Kidney (tissue), 14 donors: ENCODE data around the gene HECTD4. TPM values are rescaled to one million over a fixed set of nuclear protein-coding genes. Genes with fewer than 3 reads are reported as not detected.
"Not testable (repeated sequence)": the region's sequence is repeated elsewhere in the genome, so short reads cannot be mapped to it uniquely, and the experiment has no call there.

ENCODE experiments used
- DNase-seq, 5 donors: peaks; one replicate each; pipeline ENCODE4 v3.0.0-alpha.2; 2013 to 2020
- FAIRE-seq: peaks from 2 replicates; lab custom pipeline; 2012; peaks lifted over from hg19 to GRCh38; lab: Jason Lieb, UNC
- H3K27ac ChIP-seq, 2 donors: one replicate each; pipeline ENCODE4 v1.7.0; 2013; ENCODE audit warnings: low read depth in 2 of 2, low read length in 2 of 2, inconsistent platforms in 1 of 2
- H3K27me3 ChIP-seq: one replicate; pipeline ENCODE4 v1.7.1; 2013; ENCODE audit warnings: low read length, inconsistent platforms; ENCODE audit not compliant: control insufficient read depth, insufficient read depth
- H3K36me3 ChIP-seq, 3 donors: one replicate each; pipeline versions ENCODE4 v1.7.0 to v1.7.1; 2013; ENCODE audit warnings: low read length in 3 of 3, control low read depth in 1 of 3, inconsistent platforms in 1 of 3; ENCODE audit not compliant: insufficient read depth in 3 of 3, control insufficient read depth in 2 of 3
- H3K4me1 ChIP-seq, 3 donors: one replicate each; pipeline versions ENCODE4 v1.7.0 to v1.7.1; 2013; ENCODE audit warnings: low read length in 3 of 3, inconsistent platforms in 1 of 3, low read depth in 1 of 3; ENCODE audit not compliant: control insufficient read depth in 2 of 3, insufficient read depth in 2 of 3
- H3K4me3 ChIP-seq, 3 donors: one replicate each; pipeline versions ENCODE4 v1.7.0 to v1.8.1; 2013; ENCODE audit warnings: low read length in 3 of 3, control low read depth in 1 of 3, inconsistent platforms in 1 of 3
- H3K9ac ChIP-seq, 3 donors: one replicate each; pipeline versions ENCODE4 v1.7.0 to v1.7.1; 2013; ENCODE audit warnings: low read length in 3 of 3, control low read depth in 1 of 3, inconsistent platforms in 1 of 3
- H3K9me3 ChIP-seq, 3 donors: one replicate each; pipeline versions ENCODE4 v1.7.0 to v1.7.1; 2013; ENCODE audit warnings: low read length in 3 of 3, control low read depth in 1 of 3, inconsistent platforms in 1 of 3; ENCODE audit not compliant: control insufficient read depth in 2 of 3, insufficient read depth in 1 of 3
- CTCF ChIP-seq: IDR thresholded peaks from 3 replicates; pipeline ENCODE4 v1.5.1; 2012; ENCODE audit warnings: mild to moderate bottlenecking, moderate library complexity, borderline replicate concordance; ENCODE audit not compliant: insufficient read depth; ENCODE audit errors: extremely low read depth
- intact Hi-C: fragments of 100-400 bp; cut with DNase I; formaldehyde crosslinking; loops from one replicate; pipeline ENCODE4 v1.11.1; 2022
- polyA plus RNA-seq: library from polyadenylated mRNA; stranded (reverse); fragments of 350-450 nt; fragmentation: Illumina TruSeq; extraction: RNeasy Lipid Tissue Mini Kit (QIAGEN cat#74804); gene quantifications from one replicate; pipeline ENCODE4 v1.2.3, GENCODE V29; 2014; ENCODE audit warnings: low read depth, low replicate concordance; ENCODE audit not compliant: insufficient read depth
- total RNA-seq: library from RNA; stranded (reverse); fragmentation: NEBNext Ultra II Directional; extraction: Animal tissue kit (Norgen Biotek cat#: 25700); gene quantifications from one replicate; pipeline ENCODE4 v1.2.1, GENCODE V29; 2021
- donor health status: control.
- donor health status: control.
- donor health status: control.
- donor health status: control.
- donor health status: control.
- donor health status: DM: yes; HTN: yes; CAD: no.
- donor health status: Normal renal cell carcinoma (clear cell type).

Gene HECTD4
- total and polyA plus RNA-seq, 2 donors from 2014 or later, result 15.6 to 53.1 TPM

GRCh38 chr12:112226768-112227167 is 155.5 kb downstream of the HECTD4 start:
- Histone ChIP-seq H3K36me3 (peaks cover 3 to 43% (median 38%) of the 10 kb centered on the region in 3 donors), H3K9ac (no peak overlapping the region), H3K27ac (no peak overlapping the region), H3K4me1 (no peaks in the 10 kb centered on the region), H3K4me3 (no peak overlapping the region), H3K27me3 (no peaks in the 10 kb centered on the region), H3K9me3 (no peaks in the 10 kb centered on the region)
- FAIRE-seq, result no peak
- no peak for DNase-seq
- intact Hi-C loops, result no loop called here
- no peak for TF ChIP-seq CTCF

- H3K27me3 ChIP-seq, H3K4me3 ChIP-seq, H3K4me1 ChIP-seq, H3K27ac ChIP-seq, FAIRE-seq, H3K9ac ChIP-seq, H3K9me3 ChIP-seq, DNase-seq, intact Hi-C loops: not testable (repeated sequence)
- H3K36me3 ChIP-seq, result peaks cover 0 to 21% (median 7%) of the 10 kb centered on the region in 3 donors
Observed at GRCh38 chr12:112220628-112221027, 161.6 kb downstream of the HECTD4 start.

GRCh38 chr12:112219195-112219594 is 163.0 kb downstream of the HECTD4 start:
- peaks cover 2 to 22% (median 11%) of the 10 kb centered on the region in 3 donors for H3K36me3 ChIP-seq
- no peak for DNase-seq
- H3K4me1 ChIP-seq, result no peaks in the 10 kb centered on the region
- intact Hi-C loops, result no loop called here
- TF ChIP-seq CTCF, result no peak
- no peaks in the 10 kb centered on the region for H3K9me3 ChIP-seq
- H3K27ac ChIP-seq, result no peak overlapping the region
- no peak for FAIRE-seq
- no peak overlapping the region for H3K4me3 ChIP-seq
- no peak overlapping the region for H3K9ac ChIP-seq
- H3K27me3 ChIP-seq, result no peaks in the 10 kb centered on the region

GRCh38 chr12:112218150-112218549 is 164.1 kb downstream of the HECTD4 start:
- no peaks in the 10 kb centered on the region for H3K4me1 ChIP-seq
- H3K36me3 ChIP-seq, result peaks cover 2 to 25% (median 11%) of the 10 kb centered on the region in 3 donors
- H3K9ac ChIP-seq, result no peak overlapping the region
- no peak overlapping the region for H3K4me3 ChIP-seq
- H3K27me3 ChIP-seq, result no peaks in the 10 kb centered on the region
- DNase-seq (no peak), FAIRE-seq (no peak)
- no peaks in the 10 kb centered on the region for H3K9me3 ChIP-seq
- TF ChIP-seq CTCF, result no peak
- intact Hi-C loops, result no loop called here
- no peak overlapping the region for H3K27ac ChIP-seq
